ENCODE measurements around the gene AMOTL1.

The AMOTL1 gene

DNA sequence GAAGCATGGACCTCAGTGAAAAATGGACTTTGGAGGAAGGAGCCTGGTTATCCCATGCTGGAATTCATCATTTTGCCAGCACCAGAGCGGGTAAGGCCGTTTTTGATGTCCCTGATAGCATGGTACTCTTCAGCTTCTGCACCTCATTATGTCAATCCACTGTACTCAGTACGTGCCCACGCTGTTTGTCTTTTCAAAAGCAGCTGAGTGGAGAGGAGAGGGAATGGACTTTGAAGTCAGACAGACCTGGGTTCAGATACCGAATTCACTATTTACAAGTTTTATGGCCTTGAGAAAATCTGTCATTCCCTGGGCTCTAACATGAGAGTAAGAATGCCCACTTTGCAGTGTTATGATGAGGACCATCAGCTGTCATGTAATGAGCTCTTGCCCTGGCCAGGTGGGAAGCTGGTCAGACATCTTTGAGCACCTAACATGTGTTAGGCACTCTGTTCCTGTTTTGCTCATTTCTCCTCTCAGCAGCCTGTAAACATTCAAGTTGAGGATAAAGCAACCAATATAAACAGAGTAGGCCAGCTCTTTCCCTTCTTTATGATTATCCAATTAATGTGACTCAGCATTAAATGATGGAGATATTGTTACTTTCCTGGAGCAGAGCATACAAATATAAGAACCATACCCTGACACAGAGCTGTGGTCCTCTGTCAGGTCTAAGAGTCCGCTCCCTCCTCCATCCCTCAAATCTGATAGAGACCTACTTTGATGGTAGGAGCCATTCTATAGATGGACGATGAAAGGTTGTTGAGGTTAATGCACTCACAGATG is 39.0 kb upstream of the AMOTL1 start:
- H3F3A ChIP-seq (ENCODE audit: control insufficient read depth, insufficient read depth) = no peaks in the 10 kb centered on the region

DNA sequence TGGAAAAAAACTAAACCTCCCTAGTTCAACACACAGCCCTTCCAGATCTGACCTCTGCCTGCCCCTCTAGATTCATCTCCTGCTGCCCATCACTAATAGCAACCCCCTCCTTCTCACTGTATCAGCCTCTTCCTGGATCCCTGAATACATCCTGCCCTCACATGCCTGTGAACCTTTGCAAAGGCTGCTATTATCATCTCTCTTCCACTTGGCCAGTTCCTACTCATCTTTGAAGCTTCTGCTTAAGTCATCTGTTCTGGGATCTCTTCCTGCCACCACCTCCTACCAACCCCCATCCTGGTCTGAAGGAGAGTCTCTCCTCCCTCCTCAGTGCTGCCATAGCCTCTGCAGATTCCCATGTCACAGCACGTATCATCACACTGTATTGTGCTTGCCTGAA is 38.0 kb upstream of the AMOTL1 start:
- Histone ChIP-seq H3K4me2 (ENCODE audit: low read length) (no peak overlapping the region), H3K36me3 (ENCODE audit: control insufficient read depth, low read length) (no peaks in the 10 kb centered on the region), H3K9me3 (ENCODE audit: control insufficient read depth, insufficient read depth, low read length) (no peaks in the 10 kb centered on the region), H3K4me3 (ENCODE audit: low read length) (no peak overlapping the region), H3K79me2 (ENCODE audit: control insufficient read depth, low read length) (no peaks in the 10 kb centered on the region), H3K27me3 (ENCODE audit: control insufficient read depth, low read length) (no peaks in the 10 kb centered on the region), H4K20me1 (ENCODE audit: control insufficient read depth, insufficient read depth, low read depth, low read length) (no peaks in the 10 kb centered on the region), H3K9me2 (replicated peaks; ENCODE audit: control insufficient read depth, low read length) (no peaks in the 10 kb centered on the region), H3F3A (ENCODE audit: control insufficient read depth, insufficient read depth) (no peaks in the 10 kb centered on the region), H3K4me1 (ENCODE audit: control insufficient read depth, low read length) (no peaks in the 10 kb centered on the region), H3K27ac (ENCODE audit: low read depth, low read length) (no peak overlapping the region)
- TF ChIP-seq EZH2phosphoT487 (IDR thresholded peaks at IDR 0.05; ENCODE audit: borderline replicate concordance, low read length) = no peak
- TF ChIP-seq, protein P1, sequence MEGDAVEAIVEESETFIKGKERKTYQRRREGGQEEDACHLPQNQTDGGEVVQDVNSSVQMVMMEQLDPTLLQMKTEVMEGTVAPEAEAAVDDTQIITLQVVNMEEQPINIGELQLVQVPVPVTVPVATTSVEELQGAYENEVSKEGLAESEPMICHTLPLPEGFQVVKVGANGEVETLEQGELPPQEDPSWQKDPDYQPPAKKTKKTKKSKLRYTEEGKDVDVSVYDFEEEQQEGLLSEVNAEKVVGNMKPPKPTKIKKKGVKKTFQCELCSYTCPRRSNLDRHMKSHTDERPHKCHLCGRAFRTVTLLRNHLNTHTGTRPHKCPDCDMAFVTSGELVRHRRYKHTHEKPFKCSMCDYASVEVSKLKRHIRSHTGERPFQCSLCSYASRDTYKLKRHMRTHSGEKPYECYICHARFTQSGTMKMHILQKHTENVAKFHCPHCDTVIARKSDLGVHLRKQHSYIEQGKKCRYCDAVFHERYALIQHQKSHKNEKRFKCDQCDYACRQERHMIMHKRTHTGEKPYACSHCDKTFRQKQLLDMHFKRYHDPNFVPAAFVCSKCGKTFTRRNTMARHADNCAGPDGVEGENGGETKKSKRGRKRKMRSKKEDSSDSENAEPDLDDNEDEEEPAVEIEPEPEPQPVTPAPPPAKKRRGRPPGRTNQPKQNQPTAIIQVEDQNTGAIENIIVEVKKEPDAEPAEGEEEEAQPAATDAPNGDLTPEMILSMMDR (IDR thresholded peaks at IDR 0.05; ENCODE audit: low read depth, low read length, poor library complexity, severe bottlenecking) = no peak

More for the DNA sequence above, 39.0 kb upstream of the AMOTL1 start:
- Histone ChIP-seq H3K9me2 (replicated peaks; ENCODE audit: control insufficient read depth, low read length) (no peaks in the 10 kb centered on the region), H3K79me2 (ENCODE audit: control insufficient read depth, low read length) (no peaks in the 10 kb centered on the region), H3K9me3 (ENCODE audit: control insufficient read depth, insufficient read depth, low read length) (no peaks in the 10 kb centered on the region), H4K20me1 (ENCODE audit: control insufficient read depth, insufficient read depth, low read depth, low read length) (no peaks in the 10 kb centered on the region), H3K4me3 (ENCODE audit: low read length) (no peak overlapping the region), H3K27me3 (ENCODE audit: control insufficient read depth, low read length) (no peaks in the 10 kb centered on the region), H3K27ac (ENCODE audit: low read depth, low read length) (no peak overlapping the region), H3K36me3 (ENCODE audit: control insufficient read depth, low read length) (no peaks in the 10 kb centered on the region), H3K4me2 (ENCODE audit: low read length) (no peak overlapping the region), H3K4me1 (ENCODE audit: control insufficient read depth, low read length) (no peaks in the 10 kb centered on the region)
- TF ChIP-seq, protein P1 (IDR thresholded peaks at IDR 0.05; ENCODE audit: low read depth, low read length, poor library complexity, severe bottlenecking) = no peak
- no peak for TF ChIP-seq EZH2phosphoT487 (IDR thresholded peaks at IDR 0.05; ENCODE audit: borderline replicate concordance, low read length)

DNA sequence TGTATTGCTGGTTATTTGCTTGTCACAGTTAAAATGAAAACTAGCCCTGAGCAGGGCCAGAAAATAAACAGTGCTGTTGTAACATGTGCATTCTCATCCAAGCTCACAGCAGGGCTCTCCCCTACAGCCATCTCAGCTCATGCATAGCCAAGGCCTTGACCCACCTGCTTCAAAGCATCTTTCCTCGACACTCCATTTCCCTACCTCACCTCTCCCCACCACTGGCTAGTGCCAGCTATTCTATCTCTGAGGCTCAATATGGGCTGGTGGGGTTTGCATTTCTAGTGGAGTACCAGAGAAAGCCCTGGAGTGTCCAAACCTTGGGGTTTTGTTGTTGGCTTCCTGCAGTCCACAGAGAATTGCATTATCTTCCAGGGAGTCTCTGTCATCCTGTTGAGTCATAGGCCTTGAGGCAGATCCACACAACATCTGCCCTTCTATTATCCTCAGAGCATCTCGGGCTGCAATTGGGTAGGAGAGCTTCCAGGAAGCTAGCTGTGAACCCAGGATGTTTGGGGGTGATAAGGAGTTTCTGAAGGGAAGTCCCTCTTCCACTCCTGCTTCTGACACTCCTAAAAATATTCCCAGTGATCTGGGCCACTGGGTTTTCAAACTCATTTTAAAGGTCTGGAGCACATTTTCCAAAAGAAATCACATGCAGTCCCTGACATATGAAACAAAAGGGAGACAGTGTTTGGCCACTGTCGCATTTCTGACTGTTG is 36.1 kb upstream of the AMOTL1 start:
- H3K79me2 ChIP-seq (ENCODE audit: control insufficient read depth, low read length) = no peaks in the 10 kb centered on the region
- no peak for TF ChIP-seq EZH2phosphoT487 (IDR thresholded peaks at IDR 0.05; ENCODE audit: borderline replicate concordance, low read length)
- TF ChIP-seq, protein P1 (IDR thresholded peaks at IDR 0.05; ENCODE audit: low read depth, low read length, poor library complexity, severe bottlenecking) = no peak
- no peaks in the 10 kb centered on the region for H3K9me3 ChIP-seq (ENCODE audit: control insufficient read depth, insufficient read depth, low read length)
- H3K4me2 ChIP-seq (ENCODE audit: low read length) = no peak overlapping the region
- H3K27me3 ChIP-seq (ENCODE audit: control insufficient read depth, low read length) = no peaks in the 10 kb centered on the region
- H3K9me2 ChIP-seq (replicated peaks; ENCODE audit: control insufficient read depth, low read length) = no peaks in the 10 kb centered on the region
- H3K4me3 ChIP-seq (ENCODE audit: low read length) = no peak overlapping the region
- H4K20me1 ChIP-seq (ENCODE audit: control insufficient read depth, insufficient read depth, low read depth, low read length) = no peaks in the 10 kb centered on the region
- no peaks in the 10 kb centered on the region for H3K36me3 ChIP-seq (ENCODE audit: control insufficient read depth, low read length)
- H3K4me1 ChIP-seq (ENCODE audit: control insufficient read depth, low read length) = no peaks in the 10 kb centered on the region
- H3K27ac ChIP-seq (ENCODE audit: low read depth, low read length) = no peak overlapping the region
- H3F3A ChIP-seq (ENCODE audit: control insufficient read depth, insufficient read depth) = no peaks in the 10 kb centered on the region

Data from DOHH2 (cell line).